ENCODE measurements around the gene ARID3B.
A peak's percentile ranks its signal among the peaks of the same experiment; 100 is the strongest.
"Not testable (repeated sequence)": the region's sequence is repeated elsewhere in the genome, so short reads cannot be mapped to it uniquely, and the experiment has no call there.

The ARID3B gene

DNA sequence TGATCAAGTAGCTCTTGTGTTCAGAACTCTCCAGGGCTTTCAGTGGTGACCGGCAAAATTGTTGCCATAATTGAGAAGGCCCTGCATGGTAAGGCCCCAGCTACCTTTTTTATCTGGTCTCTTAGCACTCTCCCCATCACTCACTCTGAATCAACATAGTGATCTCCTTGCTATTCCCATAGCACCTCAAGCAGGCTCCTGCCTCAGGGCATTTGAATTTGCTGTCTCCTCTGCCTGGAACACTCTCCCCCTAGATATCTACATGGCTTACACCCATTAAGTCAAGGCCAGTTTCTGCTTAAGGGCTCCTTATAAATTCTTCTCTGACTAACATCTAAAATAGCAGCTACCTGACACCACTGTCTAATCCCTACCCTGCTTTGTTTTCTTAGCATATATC lies 3.3 kb upstream of the ARID3B start:
- DNase-seq (ENCODE audit: low spot score) = no peak

DNA sequence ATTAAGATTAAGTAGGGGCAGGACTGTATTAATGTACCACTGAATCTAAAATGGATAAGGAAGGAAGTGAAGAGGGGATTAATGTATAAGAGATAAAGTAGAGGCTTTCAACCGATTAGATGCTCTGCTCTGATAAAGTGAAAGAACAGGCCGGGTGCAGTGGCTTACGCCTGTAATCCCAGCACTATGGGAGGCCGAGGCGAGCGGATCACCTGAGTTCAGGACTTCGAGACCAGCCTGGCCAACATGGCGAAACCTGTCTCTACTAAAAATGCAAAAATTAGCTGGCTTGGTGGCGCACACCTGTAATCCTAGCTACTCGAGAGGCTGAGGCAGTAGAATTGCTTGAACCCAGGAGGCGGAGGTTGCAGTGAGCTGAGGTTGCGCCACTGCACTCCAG lies 1.5 kb upstream of the ARID3B start:
- not testable (repeated sequence) for DNase-seq (ENCODE audit: low spot score)

DNA sequence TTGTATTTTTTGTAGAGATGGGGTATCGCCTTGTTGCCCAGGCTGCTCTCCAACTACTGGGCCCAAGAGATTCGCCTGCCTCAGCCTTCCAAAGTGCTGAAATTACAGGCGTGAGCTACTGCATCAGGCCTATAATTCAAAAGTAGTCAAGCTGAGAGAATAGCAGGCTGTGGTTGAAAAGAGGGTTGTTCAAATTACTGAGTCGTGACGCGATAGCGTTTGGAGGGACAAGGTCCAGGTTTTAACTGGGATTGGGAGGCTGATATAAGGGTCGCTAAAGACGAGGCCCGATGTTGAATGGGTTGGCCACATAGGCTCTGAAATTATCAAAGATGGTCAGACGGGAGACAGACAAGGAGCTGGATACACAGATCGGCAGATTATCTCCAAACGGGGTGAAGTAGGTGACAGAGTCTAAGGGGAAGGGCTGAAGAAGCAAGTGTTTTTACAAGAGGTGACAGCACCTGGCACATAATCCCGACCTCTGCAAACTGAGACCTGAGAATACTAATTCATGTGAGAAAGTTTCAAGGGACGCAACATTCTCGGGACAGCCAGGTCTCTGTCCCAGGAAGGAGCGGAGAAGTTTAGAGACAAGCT lies 759 bp upstream of the ARID3B start:
- peak; percentile 9 for DNase-seq (ENCODE audit: low spot score)

DNA sequence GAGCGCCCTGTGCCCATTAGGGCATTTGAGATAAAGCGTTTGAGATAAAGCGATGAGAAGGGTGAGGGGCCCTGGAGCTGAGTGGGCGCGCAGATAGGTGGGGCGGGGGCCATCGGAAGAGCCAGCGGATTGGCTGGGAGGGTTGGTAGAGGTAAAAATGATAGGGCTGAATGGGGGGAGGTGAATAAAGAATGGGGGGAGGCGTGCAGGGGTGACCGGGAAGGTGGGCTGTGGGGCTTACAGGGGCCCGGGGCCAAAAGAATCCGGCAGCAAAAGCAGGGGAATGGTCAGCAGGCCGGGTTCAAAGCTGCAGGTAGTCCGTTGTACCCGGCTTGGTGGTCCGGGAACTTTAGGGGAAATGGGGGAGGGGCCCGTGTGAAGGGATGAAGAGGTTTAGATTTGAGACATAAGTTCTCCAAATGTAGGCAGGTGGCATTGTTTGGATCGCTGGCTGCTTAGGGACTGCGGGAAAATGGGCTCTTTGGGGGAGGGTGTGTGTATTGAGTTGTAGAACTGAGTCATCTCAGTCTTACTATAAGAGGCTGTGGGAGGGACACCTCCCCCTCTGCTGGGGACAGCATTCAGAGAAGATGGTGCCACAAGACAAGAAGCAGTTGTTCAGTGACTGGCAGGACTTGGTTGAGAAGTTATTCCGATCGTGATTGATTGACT lies 610 bp downstream of the ARID3B start:
- peak; percentile 52 for DNase-seq (ENCODE audit: low spot score)

DNA sequence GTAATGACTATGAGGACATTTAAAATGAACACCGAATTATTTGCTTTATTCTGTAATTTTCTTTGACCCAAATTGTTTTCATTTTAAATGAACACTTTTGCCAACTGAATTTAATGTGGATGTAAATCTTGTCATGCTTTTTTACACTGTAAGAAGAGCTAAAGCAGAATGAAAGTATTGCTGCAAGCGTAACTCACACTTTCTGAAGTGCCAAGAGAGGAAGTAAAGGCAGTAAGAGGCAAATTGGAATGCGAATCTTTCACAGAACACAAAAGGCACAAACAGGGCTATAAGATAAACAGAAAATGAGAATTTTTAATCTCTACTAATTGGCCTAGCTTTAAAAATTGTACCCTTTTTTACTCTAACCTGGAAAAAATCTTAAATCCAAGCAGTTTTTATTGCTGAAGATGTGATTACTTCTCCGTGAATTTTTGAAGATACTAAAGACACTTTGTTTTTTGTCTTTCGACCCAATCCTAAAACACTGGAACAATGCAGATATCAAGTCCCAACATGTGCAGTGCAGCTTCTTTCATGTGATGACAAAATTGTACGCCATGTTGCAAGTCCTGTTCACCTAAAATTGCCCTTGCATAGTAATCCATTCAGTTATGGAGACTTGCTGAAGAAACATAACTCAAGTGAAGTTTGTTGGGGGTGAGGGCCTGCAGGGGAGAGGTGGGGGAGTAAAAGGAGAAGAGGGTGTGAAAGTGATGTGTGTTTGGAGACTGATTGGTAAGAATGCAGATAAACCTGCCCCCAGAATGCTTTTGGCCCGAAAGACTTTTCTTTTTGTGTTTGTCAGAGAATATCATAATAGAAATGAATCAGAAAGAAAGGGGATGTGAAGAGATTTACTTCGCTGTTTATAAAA lies 1.4 kb downstream of the ARID3B start:
- no peak for DNase-seq (ENCODE audit: low spot score)

DNA sequence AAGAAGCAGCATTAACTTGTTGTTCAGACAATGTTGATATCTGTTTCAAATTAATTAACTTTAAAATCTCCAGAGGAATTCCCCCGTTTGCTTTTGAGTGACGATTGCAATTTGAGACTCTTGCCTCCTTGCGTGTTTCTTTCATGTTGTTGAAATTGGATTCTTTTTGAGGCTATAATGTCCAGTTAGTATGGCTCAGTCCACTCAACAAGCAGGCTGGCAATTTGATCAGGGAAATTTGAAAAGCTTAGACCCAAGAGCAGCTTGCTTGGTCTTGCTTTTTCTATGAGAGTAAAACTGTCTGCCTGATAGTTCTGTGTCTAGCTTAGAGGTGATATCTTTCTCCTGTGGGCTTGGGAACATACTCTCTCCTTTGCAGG lies 2.0 kb downstream of the ARID3B start:
- no peak for DNase-seq (ENCODE audit: low spot score)

DNA sequence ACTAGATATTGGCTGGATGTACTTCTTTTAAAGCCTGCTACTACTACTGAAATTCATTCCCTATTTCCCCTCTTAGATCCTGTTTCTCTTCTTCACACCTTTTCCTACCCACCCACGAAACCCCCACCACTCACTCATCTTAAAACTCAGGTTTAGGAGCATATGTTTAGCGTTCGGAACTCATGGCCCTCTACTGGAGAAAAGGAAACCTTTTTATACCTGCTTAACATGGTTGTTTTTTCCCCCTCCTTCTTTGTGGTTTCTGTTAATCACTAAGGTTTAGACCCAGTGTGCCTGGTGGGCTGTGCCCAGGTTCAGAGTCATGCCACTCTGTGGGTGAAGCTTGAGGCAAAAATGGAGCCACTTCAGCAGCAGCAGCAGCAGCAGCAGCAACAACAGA lies 2.6 kb downstream of the ARID3B start:
- DNase-seq (ENCODE audit: low spot score) = no peak

DNA sequence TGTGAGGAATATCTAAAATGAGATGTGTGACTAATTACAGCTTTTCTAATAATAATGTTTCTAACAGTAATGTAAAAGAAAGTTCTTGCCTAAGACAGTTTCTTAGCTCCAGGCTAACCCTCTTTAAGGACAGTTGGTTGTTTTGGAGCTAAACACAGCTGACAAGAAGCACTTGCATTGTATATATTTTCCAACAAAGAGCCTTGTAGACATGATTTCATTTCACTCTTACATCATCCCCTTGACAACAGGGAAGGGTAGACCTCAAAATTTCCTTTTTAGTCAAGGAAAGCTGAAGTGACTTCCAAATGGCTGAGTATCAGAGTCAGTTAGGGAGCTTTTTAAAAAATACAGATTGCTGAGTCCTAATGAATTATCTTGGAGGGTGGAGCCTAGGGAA lies 4.1 kb downstream of the ARID3B start:
- DNase-seq (ENCODE audit: low spot score) = no peak

DNA sequence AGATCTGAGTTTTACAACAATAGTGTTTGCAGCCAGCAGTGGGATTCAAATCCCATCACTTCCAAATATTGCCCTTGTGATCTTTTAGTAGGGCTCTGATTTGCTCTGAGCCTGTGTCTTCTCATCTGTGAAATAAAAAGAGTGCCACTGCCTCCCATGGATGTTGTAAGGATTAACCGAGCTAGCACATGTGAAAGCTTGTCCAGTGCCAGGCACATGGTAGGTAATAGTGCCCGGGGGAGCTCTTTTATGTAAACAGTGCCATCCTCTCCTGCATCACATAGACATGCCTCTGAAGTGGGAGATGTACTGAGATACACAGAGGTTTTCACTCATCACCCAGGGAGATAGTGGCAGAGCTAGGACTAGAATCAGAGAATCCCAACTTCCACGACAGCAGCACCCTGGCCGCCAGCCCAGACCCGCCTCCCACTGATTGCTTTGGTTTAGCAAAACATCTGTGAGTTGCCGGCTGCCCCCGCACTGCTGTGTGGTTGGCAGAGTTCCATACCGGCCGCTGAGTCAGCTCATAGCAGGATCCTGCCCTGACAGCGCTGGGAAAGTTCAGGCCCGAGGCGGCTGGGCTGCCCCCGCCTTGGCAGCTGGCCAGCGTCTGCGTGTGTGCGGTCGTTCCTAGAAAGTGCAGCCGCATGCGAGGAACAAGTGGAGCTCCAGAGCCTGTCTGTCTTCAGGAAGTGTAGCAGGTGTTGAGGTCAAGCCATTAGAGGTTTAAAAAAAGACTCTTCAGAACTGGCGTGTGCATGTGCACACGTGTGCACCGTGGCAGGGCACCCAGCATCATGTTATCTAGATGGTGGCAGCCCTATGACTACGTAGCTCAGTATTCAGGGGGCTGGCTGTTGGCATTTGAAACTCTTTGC lies 5.0 kb downstream of the ARID3B start:
- DNase-seq (ENCODE audit: low spot score) = peak; percentile 99

DNA sequence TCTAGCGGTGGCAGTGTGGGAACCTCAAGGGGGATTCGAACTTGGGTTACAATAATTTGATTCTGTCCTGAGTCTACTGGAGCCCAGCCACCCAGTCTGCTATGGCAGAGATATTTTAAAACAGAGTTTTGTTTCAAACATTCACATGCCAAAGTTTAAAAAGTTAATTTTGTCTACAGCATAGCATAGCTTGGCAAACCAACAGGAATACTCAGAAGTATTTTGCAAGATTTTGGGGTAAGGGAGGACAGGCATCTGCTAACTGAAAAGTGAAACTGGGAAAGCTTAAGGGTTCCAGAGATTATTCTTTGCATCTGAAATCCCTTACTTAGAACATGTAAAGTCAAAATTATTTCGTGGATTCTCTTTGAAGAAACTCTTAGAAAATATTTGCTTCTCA lies 6.6 kb downstream of the ARID3B start:
- DNase-seq (ENCODE audit: low spot score) = no peak

DNA sequence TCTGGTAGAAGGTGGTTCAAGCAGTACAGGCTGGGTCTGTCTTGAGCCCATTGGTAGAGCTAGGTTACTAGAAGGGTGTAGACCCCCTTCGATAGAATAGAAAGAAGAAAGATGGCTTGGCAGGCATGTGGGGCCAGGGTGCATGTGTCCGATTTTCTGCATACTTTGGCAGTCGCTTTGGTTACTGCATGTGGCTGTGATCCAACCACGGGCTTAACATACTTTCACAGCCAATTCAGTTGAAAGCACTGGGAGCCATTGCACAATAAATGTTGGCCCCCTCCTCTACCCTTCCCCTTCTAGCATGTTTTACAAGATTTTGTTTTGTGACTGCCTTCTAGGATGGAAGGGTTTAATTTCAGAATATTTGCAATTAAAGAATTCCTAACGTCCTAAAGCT lies 7.2 kb downstream of the ARID3B start:
- no peak for DNase-seq (ENCODE audit: low spot score)

DNA sequence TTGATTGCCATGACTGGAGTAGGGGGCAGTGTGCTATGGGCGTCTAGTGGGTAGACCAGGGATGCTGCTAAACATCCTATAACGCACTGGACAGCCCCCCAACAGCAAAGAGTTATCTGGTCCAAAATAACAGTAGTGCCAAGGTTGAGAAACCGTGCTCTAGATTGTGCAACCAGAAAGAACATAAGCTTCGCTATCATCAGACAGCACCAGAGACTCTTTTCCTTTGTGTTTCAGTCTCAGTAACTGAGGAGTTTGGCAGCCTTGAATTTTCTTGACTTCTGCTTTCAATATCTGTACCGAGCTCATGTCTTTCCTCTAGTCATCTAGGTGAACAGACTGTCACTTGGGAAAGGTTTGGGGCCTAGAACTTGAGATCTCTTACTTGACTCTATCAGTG lies 8.8 kb downstream of the ARID3B start:
- DNase-seq (ENCODE audit: low spot score) = no peak

DNA sequence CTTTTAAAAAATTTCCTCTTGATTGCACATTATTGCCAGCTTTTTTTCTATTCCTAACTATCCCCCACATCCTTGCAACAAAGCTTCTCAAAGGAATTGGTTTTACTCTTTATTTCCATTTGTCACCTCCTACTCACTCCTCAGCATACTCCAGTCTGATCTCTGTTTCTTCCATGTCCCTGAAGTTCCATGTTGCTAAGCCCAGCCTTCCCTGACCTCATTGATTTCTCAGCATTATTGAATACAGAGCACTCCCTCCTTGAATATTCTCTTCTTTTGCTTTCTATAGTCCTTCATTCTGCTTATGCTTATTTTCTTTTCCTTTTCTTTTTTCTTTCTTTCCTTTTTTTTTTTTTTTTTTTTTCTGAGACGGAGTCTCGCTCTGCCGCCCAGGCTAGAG lies 10.7 kb downstream of the ARID3B start:
- no peak for DNase-seq (ENCODE audit: low spot score)

DNA sequence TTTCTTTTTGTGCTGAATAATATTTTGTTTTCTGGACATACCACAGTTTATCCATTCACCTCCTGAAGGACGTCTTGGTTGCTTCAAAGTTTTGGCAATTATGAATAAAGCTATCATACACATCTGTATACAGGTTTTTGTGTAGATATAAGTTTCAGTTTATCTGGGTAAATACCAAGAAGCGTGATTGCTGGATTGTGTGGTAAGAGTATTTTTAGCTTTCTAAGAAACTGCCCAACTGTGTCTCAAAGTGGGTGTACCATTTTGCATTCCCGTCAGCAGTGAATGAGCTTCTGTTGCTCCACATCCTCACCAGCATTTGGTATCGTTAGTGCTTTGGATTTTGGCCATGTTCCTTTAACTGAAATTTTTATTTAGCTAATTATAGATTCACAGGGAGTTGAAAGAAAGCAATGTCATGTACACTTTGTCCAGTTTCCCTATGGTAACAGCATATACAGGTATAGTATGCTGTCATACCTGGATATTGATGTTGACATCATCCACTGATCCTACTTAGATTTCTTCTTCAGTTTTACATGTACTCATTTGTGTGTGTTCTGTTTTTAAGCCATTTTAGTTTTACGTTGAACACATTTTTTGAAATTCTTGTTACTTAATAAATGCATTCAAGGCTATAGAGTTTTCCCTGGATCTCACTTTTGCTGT lies 11.9 kb downstream of the ARID3B start:
- no peak for DNase-seq (ENCODE audit: low spot score)

DNA sequence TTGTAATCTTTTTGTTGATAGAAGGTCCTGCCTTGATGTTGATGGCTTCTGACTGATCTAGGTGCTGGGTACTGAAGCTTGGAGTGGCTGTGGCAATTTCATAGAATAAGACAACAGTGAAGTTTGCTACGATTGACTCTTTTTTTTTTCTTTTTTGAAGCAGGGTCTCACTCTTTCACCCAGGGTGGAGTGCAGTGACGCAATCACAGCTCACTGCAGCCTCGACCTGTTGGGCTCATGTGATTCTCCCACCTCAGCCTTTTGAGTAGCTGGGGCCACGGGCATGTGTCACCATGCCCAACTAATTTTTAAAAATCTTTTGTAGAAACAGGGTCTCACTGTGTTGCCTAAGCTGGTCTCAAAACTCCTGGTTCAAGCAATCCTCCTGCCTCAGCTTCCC lies 14.2 kb downstream of the ARID3B start:
- DNase-seq (ENCODE audit: low spot score) = no peak

DNA sequence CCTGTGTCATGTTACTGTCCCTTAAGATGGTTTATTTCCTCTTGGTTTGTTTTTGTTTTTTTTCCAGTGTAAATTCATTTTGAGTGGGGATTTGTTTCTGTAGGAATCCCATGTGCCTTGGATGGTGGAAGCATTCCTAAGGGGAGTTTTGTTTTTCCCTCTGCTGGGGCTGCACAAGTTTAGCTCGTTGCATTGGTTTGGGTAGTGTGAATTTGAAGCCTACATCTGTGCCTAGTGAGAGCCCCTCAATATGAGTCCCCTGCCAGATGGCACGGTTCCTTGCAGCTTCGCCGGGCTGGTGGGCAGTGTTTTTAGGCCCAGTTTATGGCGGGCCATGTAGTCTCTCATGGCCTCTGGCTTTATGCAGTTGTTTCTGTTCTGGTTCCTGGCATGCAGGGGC lies 17.7 kb downstream of the ARID3B start:
- no peak for DNase-seq (ENCODE audit: low spot score)

DNA sequence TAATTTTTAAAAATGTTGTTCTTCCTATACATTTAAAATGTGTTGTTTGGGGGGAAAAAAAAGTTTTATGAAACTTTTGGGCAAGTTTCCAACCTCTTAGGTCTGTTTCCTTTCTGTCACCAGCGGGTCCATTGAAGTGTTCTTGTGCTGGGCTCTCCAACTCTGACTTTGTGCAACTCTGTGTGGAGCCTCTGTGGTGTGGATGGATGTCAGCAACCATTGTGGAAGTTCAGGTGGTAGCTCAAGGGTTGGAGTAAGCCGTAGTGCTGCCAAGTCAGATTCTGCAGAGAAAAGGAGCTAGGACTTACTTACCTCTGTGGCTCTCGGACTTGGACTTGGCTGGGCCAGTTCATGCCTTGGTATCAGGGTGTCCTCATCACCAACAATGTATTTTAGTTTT lies 22.4 kb downstream of the ARID3B start:
- DNase-seq (ENCODE audit: low spot score) = no peak

DNA sequence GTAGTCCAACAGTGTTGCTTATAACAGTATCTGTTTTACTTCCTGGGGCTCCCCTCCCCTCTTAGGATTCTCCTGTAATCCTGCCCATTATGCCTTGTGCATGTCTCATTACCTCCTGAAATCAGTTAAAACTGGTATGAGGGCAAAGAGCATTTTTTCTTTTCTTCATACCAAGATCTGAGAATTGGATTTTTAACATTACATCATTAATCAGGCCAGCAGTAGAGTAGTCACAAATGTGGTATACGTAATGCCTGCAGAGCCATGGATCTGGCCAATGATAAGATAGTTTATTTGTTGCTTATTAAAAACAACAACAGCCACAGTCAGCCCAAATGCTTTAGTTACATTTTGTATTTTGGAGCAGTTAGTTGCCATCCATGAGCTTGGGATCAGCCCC lies 23.2 kb downstream of the ARID3B start:
- no peak for DNase-seq (ENCODE audit: low spot score)

DNA sequence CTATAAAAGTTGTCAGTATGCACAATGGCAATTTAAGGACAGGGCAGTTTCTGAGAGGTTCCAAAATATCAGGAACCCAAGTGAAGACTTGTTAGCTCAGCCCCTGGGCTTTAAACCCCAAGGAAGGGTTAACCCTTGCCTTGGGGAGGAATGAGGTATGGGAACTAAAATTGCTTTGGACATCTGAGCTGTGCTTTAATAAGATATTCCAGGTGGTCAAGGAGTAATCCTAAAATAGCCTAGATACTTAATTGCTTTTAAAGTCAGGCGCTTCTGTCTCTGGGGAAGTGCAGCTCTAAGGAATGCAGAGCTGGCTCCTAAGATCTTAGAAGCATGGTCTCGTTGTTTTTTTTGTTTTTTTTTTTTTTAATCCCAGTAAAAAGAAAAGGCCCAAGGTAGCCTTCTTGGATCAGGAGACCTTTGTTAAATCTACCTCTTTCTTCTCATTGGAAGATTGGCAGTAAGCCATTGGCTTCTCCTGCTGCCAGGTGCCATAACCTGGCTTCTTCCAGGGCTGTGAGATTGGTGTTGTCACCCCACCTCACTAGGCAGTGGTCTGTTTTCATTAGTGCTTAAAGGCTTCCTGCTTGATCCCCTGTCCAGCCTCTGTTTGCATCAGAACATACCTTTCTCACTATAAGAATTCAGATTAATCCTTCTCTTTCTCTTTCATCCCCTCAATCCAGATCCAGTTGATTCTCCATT lies 24.5 kb downstream of the ARID3B start:
- DNase-seq (ENCODE audit: low spot score) = no peak

DNA sequence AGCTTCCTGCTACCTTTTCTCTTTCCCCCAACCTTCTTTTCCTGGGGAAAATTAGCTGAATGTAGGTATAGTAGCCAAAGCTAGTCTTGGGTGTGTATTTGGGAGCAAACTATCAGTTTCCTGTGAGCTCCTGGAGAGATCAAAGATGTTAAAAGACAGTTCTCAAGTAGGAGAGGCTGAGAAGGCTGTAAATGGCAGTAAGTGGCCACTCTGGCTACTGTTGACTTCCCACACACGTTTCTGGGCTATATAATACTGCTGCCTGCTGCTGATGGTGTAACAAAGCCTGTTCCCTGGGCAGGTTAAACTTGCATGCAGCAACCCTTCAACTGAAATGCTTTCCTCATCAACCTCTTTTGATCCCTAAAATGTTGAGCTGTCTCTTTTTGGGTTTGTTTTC lies 27.6 kb downstream of the ARID3B start:
- DNase-seq (ENCODE audit: low spot score) = no peak

DNA sequence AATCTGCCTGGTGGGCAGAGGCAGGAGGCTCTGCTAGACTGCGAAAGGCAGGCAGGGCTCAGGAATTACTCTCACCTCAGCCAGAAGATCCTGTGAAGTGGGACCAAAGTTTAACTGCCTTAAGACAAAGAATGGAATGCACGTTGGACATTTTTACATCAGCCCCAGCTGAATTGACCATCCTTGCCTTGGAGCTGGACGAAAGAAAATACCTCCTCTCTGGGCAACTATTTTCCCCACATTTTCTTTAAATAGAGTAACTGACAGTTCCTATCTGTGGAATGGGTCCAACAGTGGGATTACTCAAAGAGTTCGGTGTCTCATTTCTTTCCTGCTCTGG lies 28.7 kb downstream of the ARID3B start:
- no peak for DNase-seq (ENCODE audit: low spot score)

Data from AG20443 (cell line).